Measurements from ENCODE around the gene ADIPOR2.
"Not testable (repeated sequence)": the region's sequence is repeated elsewhere in the genome, so short reads cannot be mapped to it uniquely, and the experiment has no call there.

The ADIPOR2 gene

DNA sequence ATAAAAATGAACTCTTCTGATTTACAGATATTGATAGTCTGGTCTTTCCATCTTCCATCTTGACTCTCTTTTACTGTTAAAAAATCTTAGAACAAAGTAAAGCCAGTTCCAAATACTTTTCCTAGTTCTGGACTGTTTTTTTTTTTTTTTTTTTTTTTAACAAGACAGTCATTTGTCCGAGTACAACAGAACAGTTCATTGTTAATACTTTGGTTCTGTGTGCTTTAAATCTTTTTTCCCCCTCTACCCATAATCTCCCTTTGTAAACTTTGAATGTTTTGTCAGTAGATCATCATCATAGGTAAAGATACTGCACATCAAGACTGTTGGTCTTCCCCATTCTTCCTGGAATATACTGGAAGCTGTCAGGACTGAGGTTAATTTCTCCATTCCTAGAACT, 38.0 kb downstream of the ADIPOR2 start:
- no peak for DNase-seq (ENCODE audit: low read depth)
- TF ChIP-seq, protein P1, sequence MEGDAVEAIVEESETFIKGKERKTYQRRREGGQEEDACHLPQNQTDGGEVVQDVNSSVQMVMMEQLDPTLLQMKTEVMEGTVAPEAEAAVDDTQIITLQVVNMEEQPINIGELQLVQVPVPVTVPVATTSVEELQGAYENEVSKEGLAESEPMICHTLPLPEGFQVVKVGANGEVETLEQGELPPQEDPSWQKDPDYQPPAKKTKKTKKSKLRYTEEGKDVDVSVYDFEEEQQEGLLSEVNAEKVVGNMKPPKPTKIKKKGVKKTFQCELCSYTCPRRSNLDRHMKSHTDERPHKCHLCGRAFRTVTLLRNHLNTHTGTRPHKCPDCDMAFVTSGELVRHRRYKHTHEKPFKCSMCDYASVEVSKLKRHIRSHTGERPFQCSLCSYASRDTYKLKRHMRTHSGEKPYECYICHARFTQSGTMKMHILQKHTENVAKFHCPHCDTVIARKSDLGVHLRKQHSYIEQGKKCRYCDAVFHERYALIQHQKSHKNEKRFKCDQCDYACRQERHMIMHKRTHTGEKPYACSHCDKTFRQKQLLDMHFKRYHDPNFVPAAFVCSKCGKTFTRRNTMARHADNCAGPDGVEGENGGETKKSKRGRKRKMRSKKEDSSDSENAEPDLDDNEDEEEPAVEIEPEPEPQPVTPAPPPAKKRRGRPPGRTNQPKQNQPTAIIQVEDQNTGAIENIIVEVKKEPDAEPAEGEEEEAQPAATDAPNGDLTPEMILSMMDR (IDR thresholded peaks at IDR 0.05; ENCODE audit: control insufficient read depth, extremely low read depth, insufficient read depth) = no peak
- H3K4me3 ChIP-seq (ENCODE audit: low read depth, low read length) = no peak overlapping the region

DNA sequence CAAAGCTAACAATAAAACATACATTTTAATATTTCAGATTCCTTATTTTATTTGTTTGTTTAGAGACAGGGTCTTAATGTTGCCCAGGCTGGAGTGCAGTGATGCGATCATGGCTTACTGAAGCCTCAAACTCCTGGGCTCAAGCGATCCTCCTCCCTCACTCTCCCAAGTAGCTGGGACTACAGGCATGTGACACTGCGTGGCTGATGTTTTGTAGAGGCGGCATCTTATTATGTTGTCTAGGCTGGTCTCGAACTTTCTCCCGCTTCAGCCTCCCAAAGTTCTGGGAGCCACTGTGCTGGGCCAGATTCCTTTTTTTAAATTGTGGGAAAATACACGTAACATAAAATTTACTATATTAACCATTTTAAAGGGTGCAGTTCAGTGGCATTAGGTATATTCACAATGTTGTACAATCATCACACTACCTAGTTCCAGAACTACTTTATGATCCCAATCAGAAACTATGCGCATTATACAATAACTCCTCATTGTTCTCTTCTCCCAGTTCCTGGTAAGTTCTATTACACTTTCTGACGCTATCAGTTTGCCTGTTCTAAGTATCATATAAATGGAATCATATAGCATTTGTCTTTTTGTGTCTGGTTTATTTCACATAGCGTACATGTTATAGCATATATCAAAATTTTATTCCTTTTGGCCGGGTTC, 40.3 kb downstream of the ADIPOR2 start:
- TF ChIP-seq, protein P1 (IDR thresholded peaks at IDR 0.05; ENCODE audit: control insufficient read depth, extremely low read depth, insufficient read depth) = no peak
- DNase-seq (ENCODE audit: low read depth) = no peak

DNA sequence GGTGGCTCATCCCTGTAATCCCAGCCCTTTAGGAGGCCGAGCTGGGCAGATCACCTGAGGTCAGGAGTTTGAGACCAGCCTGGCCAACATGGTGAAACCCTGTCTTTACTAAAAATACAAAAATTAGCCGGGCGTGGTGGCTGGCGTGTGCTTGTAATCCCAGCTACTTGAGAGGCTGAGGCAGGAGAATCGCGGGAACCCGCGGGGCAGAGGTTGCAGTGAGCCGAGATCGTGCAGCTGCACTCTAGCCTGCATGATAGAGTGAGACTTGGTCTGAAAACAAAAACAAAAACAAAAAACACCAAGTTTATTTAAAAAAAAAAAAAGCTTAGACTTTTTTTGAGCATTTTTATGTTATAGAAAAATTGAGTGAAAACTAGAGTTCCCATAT, 40.8 kb downstream of the ADIPOR2 start:
- not testable (repeated sequence) for DNase-seq (ENCODE audit: low read depth); H3K4me3 ChIP-seq (ENCODE audit: low read depth, low read length)

More for the DNA sequence above, 40.3 kb downstream of the ADIPOR2 start:
- no peak overlapping the region for H3K4me3 ChIP-seq (ENCODE audit: low read depth, low read length)

DNA sequence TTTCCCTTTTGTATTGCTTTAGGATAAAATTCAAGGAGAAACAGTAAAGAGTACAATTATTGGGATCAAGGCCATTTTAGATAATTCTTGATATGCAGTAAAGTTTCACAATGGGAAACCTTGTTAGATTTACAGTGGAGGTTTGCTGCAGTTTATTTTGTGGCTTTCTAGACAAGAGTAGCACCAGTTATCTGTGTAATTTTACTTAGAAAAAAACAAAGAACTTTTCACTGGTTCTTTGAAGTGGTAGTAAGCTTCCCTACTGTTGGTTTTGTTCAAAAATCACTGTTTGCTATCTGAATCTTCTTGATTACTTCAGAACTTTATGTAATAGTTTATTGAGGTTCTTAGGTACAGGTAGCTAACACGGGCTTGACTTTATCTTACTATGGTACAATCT, 42.0 kb downstream of the ADIPOR2 start:
- H3K4me3 ChIP-seq (ENCODE audit: low read depth, low read length) = no peak overlapping the region
- TF ChIP-seq, protein P1 (IDR thresholded peaks at IDR 0.05; ENCODE audit: control insufficient read depth, extremely low read depth, insufficient read depth) = no peak
- DNase-seq (ENCODE audit: low read depth) = no peak

DNA sequence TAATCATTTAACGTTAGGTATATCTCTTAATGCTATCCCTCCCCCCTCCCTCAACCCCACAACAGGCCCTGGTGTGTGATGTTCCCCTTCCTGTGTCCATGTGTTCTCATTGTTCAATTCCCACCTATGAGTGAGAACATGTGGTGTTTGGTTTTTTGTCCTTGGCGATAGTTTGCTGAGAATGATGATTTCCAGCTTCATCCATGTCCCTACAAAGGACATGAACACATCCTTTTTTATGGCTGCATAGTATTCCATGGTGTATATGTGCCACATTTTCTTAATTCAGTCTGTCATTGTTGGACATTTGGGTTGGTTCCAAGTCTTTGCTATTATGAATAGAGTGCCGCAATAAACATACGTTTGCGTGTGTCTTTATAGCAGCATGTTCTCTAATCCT, 42.8 kb downstream of the ADIPOR2 start:
- DNase-seq (ENCODE audit: low read depth); H3K4me3 ChIP-seq (ENCODE audit: low read depth, low read length): not testable (repeated sequence)

DNA sequence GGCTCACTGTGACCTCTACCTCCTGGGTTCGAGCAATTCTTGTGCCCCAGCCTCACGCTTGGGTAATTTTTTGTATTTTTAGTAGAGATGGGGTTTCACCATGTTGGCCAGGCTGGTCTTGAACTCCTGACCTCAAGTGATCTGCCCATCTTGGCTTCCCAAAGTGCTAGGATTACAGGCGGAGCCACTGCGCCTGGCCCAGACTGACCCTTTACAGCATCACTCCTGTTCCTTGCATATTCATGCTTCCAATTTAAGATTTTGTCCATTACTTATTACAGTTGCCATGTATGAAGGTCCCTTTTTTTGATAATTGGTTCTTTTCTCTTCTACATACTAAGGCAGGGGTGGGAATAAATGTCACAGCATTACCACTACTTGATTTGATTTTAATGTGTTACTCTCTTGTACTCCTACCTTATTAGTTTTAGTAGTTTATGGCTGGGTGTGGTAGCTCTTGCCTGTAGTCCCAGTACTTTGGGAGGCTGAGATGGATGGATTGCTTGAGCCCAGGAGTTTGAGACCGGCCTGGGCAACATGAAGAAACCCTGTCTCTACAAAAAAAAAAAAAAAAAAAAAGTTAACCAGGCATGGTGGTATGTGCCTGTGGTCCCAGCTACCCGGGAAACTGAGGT, 46.9 kb downstream of the ADIPOR2 start:
- no peak for DNase-seq (ENCODE audit: low read depth)
- H3K4me3 ChIP-seq (ENCODE audit: low read depth, low read length) = no peak overlapping the region
- TF ChIP-seq, protein P1 (IDR thresholded peaks at IDR 0.05; ENCODE audit: control insufficient read depth, extremely low read depth, insufficient read depth) = no peak

DNA sequence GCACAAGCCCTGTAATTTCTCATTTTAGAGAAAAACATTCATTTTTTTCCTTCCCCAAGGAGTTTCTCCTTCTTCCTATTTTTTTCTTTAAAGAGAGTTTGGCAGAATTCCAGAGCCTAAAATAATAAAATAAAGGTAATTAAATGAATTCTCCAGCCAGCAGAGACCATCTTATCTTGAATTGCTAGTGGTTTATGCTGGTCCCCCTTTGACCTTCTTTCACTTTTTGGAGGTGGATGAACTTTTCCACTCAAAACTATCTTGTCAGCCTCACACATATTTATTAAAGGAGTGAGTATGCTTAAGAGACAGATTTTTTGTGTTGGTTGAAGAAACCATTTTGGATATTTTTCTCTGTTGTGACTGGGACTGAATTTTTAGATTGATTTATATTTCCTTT, 47.6 kb downstream of the ADIPOR2 start:
- TF ChIP-seq, protein P1 (IDR thresholded peaks at IDR 0.05; ENCODE audit: control insufficient read depth, extremely low read depth, insufficient read depth) = no peak
- DNase-seq (ENCODE audit: low read depth) = no peak

DNA sequence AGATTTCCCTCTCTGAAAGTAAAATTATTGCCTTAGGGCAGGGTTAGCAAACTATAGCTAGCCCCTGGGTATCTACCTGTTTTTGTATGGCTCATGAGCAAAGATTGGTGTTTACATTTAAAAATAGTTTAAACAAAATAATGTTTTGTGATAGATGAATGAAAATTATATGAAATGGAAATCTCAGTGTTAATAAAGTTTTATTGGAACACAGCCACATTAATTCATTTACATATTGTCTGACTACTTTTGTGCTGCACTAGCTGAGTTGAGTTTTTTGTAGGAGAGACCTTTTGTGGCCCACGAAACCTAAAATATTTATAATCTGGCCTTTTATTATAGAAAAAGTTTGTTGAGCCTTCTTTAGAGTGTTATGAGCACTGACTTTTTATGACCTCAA, 48.5 kb downstream of the ADIPOR2 start:
- no peak overlapping the region for H3K4me3 ChIP-seq (ENCODE audit: low read depth, low read length)
- DNase-seq (ENCODE audit: low read depth) = no peak
- TF ChIP-seq, protein P1 (IDR thresholded peaks at IDR 0.05; ENCODE audit: control insufficient read depth, extremely low read depth, insufficient read depth) = no peak

More for the DNA sequence above, 47.6 kb downstream of the ADIPOR2 start:
- H3K4me3 ChIP-seq (ENCODE audit: low read depth, low read length) = no peak overlapping the region
